GM21381 (cell line): ENCODE data around the gene F8.
A peak's percentile ranks its signal among the peaks of the same experiment; 100 is the strongest.
"Not testable (repeated sequence)": the region's sequence is repeated elsewhere in the genome, so short reads cannot be mapped to it uniquely, and the experiment has no call there.

Source experiments
- ATAC-seq: cut with Tn5 transposase; IDR thresholded peaks from one replicate; pipeline ENCODE4 v1.9.1; 2021; ENCODE audit warnings: mild to moderate bottlenecking, moderate library complexity; ENCODE audit not compliant: unreplicated experiment

F8 gene

GRCh38 chrX:154886069-154886788 is 136.3 kb downstream of the F8 start, which contains the start of gene F8A1:
TSS of gene F8A1 (plus strand) at chrX:154886355. CDS start at chrX:154886375, 20 bp downstream.
- peak; percentile 64 for ATAC-seq

GRCh38 chrX:154885549-154885948 is 137.0 kb downstream of the F8 start:
- not testable (repeated sequence) for ATAC-seq

GRCh38 chrX:154885057-154885456 is 137.5 kb downstream of the F8 start:
- ATAC-seq, result not testable (repeated sequence)

- ATAC-seq, result not testable (repeated sequence)
Observed at GRCh38 chrX:154884069-154884468, 138.5 kb downstream of the F8 start.

- no peak for ATAC-seq
Observed at GRCh38 chrX:154873329-154873728, 149.2 kb downstream of the F8 start.

GRCh38 chrX:154868522-154868921 is 154.0 kb downstream of the F8 start:
- ATAC-seq, result not testable (repeated sequence)

- ATAC-seq, result no peak
Observed at GRCh38 chrX:154855256-154855655, 167.3 kb downstream of the F8 start.

- no peak for ATAC-seq
Observed at GRCh38 chrX:154850957-154851611, 171.4 kb downstream of the F8 start.

- ATAC-seq, result no peak
Observed at GRCh38 chrX:154840856-154841255, 181.7 kb downstream of the F8 start.

GRCh38 chrX:154836163-154836562 is 186.4 kb downstream of the F8 start:
- ATAC-seq, result no peak

- ATAC-seq, result no peak
Observed at GRCh38 chrX:154834562-154834961, 188.0 kb downstream of the F8 start, which contains the start of gene SMIM9. TSS of gene SMIM9 (minus strand) at chrX:154834662. CDS start at chrX:154830856, 3,806 bp downstream.

GRCh38 chrX:154833746-154834274 is 188.7 kb downstream of the F8 start:
- no peak for ATAC-seq

GRCh38 chrX:154829926-154830442 is 192.5 kb downstream of the F8 start:
- ATAC-seq, result no peak

GRCh38 chrX:154829134-154829533 is 193.4 kb downstream of the F8 start:
- no peak for ATAC-seq

- peak; percentile 16 for ATAC-seq
Observed at GRCh38 chrX:154828016-154828408, 194.5 kb downstream of the F8 start.

GRCh38 chrX:154827194-154828015 is 195.1 kb downstream of the F8 start:
- peak; percentile 89 for ATAC-seq

GRCh38 chrX:154825586-154825985 is 196.9 kb downstream of the F8 start:
- not testable (repeated sequence) for ATAC-seq

GRCh38 chrX:154824638-154825037 is 197.9 kb downstream of the F8 start:
- no peak for ATAC-seq

- ATAC-seq, result no peak
Observed at GRCh38 chrX:154822029-154822428, 200.5 kb downstream of the F8 start.

GRCh38 chrX:154821523-154821922 is 201.0 kb downstream of the F8 start:
- no peak for ATAC-seq
